HG03432 (cell line): Measurements from ENCODE around the gene SIK2.
A peak's percentile ranks its signal among the peaks of the same experiment; 100 is the strongest.
"Not testable (repeated sequence)": the region's sequence is repeated elsewhere in the genome, so short reads cannot be mapped to it uniquely, and the experiment has no call there.

Source experiments
- ATAC-seq: cut with Tn5 transposase; IDR thresholded peaks from one replicate; pipeline ENCODE4 v1.9.1; 2021; ENCODE audit warnings: mild to moderate bottlenecking, moderate library complexity; ENCODE audit not compliant: unreplicated experiment

SIK2 gene

DNA sequence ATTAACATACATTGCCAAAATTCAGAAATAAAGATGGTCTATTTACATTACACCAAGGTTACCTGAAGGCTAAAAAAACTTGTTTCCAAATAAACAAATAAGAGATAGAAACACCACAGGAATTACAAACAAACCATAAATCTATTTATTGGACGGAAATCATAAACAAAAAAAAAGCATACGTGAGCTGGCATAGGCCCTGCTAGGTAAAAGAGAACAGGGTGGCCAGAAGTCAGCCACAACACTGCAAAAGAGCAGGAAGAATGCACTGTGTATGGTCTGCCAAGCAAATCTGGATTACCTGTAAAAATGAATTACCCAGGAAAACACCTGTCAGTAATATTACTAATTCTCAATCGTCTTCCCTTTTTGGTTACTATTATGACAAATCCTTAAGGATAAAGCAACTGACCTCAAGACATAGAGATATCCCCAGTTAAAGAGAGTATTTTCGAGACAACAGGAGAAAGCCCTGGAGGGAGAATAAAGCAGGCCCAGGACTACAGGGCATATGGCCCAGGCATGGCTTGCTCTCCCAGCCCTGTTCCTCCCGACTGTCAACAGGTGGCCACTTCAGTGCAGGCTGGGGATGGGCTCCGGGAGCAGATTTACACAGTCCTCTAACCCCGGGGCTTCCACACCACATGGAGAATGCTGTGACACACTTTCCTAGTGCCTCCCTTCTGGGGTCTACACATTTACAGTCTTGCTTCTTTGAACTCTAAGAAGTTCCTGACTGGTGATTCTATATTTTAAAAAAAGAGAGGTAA is 146.0 kb downstream of the SIK2 start:
- no peak for ATAC-seq

DNA sequence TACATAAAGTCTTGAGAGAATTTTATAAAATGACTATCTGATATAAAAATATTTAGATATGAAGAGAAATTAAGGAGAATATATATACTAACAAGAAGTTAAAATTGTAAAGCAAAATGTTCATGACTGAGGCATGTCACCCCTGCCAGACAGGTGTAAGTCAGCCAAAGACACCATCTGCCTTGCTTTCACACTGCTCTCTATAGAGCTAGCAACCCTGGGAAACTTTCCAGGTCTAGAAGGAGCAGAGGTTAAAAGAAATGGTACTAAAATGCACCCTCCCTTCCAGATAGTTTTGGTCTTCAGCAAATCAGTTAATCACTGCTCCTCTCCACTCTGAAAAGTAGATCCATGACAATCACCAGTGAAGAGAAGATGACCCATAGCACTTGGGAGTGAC is 147.4 kb downstream of the SIK2 start:
- no peak for ATAC-seq

DNA sequence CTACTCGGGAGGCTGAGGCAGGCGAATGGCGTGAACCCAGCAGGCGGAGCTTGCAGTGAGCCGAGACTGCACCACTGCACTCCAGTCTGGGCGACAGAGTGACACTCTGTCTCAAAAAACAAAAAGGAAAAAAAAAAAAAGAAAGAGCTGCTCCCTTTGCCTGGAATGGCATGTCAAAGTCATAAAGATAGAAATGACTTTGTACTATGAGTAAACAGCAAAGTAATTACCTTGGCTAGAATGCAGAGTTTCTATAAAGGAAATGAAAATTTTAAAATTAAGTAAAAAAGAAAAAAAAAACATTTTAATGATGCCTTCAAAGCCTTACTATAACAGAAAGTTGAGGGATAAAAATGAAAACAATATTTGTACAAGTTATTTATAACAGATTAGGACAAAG is 153.8 kb downstream of the SIK2 start:
- ATAC-seq = no peak

DNA sequence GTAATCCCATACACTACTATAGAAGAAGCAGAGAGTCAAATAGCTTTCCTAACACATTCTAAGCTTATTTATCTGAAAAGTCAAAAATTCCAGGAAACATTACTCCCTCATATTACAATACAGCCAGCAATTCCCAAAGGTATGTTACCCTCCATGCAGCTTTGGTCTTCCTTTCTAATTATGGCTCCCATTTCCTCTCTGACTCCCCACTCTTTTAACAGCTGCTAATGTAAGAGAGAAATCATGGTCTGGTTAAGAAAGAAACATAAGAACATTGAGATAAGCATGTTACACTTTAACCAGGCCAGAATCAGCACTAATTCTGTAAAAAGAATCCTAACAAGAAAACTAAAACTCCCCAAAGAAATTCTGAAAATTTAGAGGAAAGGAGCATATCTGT is 157.1 kb downstream of the SIK2 start:
- no peak for ATAC-seq

DNA sequence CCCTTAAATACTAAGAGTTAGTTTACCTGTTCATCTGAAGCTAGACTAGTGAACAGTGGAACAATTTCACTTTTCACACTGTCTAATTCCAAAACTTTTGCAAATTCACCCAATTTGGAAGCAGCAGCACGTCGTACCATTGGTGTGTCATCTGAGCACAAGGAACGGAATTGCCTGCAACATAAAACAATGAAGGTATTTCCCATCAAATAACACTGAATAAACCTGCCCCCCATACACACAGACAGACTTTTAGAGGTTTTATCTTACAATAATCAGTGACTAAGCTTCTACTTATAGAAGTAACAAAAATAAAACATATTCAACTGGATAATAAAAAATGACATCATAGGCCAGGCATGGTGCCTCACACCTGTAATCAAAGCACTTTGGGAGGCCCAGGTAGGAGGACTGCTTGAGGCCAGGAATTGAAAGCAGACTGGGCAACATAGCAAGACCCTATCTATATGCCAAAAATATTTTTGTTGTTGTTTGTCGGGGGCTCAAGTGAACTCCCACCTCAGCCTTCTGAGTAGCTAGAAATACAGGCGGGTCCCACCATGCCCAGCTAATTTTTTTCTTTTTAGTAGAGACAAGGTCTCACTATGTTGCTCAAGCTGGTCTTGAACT is 157.6 kb downstream of the SIK2 start:
- no peak for ATAC-seq

DNA sequence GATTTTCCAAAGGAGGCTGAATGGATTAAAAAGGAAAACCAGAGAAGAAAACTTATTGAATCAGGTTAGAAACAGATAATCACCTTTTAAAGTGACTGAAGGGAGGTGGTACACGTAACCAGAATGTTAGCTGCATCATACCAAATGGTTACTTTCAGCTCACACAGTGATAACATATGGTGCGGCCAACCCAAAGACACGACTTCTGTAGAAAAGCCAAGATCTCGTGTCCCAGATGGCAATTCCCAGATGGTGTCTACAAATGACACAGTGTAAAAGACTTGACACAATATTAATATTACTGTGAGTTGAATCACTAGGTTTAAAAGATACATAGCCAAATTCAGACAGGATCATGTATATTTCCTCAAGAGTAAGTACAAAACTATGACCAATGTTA is 158.8 kb downstream of the SIK2 start:
- ATAC-seq = no peak

DNA sequence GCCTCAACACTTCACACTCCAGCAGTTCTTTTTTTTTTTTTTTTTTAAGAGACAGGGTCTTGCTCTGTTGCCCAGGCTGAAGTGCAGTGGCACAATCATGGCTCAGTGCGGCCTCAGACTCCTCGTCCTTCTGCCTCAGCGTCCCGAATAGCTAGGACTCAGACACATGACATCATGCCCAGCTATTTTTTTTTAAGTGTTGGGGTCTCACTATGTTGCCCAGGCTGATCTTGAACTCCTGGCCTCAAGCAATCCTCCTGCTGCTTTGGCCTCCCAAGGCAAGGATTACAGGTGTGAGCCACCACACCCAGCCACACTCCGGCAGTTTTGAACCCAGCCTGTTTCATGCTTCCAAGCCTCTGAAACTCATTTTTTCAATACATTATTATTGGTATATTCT is 160.3 kb downstream of the SIK2 start:
- ATAC-seq = no peak

DNA sequence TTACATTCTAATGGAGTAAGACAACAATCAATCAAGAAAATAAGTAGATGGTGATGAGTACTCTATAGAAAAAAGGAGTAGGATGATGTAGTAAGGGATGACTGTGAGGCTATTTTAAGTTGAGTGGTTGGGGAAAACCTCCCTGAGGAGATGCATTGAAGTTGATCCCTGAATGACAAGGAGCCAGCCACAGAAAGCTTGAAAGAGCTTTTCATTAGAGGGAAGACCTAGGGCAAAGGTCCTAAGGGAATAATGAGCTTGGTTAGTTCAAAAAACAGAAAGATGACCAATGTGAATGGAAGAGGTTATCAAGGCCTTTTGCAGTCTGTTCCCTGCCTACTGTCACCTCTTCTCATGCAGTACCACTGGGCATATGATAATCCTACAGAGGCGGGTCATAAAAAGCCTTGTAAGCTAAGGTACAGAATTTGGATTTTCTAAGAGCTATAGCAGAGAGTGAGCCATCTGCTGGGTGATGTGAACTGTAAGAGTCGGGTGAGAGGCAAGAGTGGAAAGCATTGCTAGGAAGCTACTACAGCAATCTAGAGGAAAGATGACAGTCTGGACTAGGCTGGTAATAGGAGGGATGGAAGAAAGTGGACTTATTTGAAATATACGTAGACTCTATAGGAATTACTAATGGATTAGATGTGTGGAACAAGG is 160.9 kb downstream of the SIK2 start:
- no peak for ATAC-seq

DNA sequence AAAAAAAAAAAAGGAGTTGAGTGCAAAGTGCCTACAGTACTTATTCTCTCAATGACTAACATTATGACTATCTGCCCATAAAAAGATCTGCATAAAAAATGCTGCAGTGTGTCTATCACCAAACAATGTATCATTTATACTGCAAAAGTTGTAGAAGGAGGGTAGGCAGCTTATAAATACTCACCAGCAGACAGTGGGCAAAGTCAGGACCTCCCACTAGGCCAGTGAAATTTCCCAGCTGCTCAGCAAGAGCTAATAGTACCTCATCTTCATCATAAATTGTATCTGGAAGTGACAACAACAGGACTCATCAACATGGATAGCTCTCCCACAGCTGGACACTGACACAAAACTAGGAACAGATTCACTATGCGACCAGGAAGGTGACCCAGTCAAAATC is 162.4 kb downstream of the SIK2 start:
- ATAC-seq = no peak

DNA sequence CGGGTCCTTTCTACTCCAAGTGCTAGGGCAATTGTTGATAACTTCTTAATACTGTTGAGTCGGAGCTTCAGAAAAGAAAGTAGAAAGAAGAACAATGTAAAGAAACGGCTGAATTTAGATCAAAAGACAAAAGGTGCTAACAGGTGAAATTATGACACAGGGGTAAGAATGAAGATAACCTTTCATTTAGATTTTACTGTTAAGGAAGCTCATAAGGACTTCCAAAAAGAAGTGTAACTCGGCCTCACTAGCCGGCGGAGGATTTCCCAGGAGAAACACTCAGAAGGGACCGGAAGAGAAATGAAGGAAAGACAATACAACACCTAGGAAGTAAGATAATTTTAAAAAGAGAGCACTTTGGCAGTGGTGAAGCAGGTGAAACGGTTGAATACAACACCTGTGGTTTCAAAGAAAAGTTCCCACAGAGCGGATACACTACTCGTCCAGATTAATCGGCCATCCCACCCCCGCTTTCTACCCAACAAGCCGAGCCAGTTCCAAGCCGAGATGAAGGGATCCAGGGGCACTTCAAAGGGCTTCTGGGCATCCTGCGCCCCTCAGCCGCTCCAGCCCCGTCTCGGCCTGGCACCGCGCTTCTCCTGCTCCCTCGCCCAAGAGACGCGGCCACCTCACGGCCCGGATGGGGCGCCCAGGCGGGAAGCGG is 163.2 kb downstream of the SIK2 start:
- peak; percentile 52 for ATAC-seq

DNA sequence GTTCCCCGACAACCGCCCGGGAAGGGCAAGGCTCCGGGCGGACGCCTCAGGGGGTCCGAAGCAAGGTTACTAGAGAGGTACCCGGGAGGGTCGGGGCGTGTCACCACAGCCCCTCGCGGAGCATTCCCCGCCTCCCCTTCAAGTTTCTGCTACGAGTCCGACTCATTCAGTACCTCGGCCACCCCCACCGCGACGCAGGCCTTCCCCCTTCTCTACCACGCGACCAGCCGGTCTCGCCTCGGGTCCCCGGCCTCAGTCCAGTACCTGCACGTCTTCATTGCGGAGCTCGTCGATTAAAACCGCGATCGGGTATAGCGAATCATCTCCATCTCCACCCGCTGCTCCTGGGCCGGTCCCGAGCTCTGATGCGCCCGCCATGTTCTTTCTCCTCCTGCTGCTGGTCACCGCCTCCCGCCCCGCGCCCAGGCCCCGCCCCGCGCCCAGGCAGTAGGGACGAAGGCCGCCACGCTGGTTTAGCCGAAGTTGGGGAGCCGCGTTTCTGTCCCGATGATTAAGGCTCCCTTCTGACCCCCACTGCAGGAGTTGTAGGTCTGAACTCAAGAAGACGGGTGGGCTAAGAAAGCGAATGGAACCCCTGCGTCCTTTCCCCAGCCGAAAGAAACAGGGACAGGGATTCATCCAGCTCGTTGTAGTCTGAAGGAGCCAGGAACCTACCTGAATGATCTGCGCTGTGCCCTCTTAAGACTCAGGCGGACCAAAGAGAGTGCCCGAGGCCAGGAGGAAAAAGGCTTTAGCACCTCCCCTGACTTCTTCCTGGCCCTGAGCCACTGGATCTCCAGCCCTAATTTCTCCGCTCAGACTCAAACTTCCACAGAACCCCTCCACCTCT is 164.0 kb downstream of the SIK2 start, which contains the start of gene PPP2R1B:
PPP2R1B (minus strand) TSS at position 406 of the 850 bp plus-strand sequence; CDS start at position 378, 28 bp downstream.
- ATAC-seq = peak; percentile 94

DNA sequence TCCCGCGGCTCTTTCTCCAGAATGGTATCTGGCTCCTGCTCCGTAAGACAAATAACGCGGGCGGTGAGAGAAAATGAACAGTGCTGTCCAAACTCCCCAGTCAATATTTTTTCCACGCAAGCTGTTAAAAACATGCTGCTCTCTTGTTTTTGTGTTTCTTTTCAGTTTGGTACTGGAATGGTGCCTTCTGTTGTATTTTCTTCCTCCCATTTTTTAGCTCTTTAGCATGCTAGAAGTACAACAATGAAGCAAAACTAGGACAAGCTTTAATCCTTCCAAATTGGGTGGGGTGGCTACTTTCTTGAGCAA is 164.5 kb downstream of the SIK2 start:
- ATAC-seq = peak; percentile 9

DNA sequence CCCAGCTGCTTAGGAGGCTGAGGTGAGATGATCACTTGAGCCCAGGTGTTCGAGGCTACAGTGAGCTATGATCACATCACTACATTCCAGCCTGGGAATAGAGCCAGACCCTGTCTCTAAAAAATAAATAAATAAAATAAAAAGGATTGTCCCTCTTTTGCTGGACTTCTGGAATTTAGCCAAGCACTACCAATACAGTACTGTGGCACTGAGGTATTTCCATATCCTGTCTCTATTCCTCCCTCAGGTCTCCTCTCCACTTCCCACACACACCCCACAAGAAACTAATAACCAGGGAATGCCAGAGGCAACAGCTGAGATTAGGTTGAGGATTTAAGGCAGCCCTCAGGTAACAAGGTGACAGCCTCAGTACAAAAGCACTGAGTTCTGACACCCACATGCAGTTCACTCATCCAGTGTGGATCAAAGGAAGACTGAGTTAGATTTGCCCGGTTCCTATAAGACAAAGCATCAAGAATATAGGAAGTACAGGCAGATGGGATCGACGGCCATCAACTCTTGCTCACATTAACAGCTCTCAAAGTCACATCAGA is 168.4 kb downstream of the SIK2 start:
- no peak for ATAC-seq

DNA sequence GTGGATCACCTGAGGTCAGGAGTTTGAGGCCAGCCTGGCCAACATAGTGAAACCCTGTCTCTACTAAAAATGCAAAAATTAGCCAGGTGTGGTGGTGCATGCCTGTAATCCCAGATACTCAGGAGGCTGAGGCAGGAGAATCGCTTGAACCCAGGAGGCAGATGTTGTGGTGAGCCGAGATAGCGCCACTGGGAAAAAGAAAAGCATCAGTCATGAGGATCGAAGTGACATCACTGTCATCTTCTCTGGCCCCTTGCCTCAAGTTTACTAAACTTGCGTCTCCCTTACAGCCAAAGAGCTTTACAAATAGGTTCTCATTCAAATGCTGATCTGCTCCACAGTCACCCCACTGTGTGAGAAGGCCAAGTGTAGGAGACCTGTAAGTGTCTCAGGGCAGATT is 169.0 kb downstream of the SIK2 start:
- ATAC-seq = not testable (repeated sequence)

DNA sequence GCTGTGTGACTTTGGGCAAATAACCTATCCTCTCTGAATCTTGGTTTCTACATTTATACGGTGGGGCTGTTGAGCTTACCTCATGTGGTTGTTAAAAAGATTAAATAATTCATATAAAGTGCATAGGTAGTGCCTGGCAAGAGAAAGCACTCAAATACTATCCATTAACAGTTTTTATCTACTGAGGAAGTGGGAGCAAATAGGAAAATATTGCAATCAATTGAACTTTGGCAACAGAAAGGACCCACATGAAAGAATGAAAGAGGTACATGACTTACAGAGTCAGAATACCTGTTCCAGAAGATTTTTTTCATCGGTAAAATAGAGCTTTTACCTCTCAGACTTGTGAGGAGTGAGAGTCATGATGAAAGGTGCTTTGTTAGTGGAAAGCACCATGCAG is 170.3 kb downstream of the SIK2 start:
- ATAC-seq = no peak

DNA sequence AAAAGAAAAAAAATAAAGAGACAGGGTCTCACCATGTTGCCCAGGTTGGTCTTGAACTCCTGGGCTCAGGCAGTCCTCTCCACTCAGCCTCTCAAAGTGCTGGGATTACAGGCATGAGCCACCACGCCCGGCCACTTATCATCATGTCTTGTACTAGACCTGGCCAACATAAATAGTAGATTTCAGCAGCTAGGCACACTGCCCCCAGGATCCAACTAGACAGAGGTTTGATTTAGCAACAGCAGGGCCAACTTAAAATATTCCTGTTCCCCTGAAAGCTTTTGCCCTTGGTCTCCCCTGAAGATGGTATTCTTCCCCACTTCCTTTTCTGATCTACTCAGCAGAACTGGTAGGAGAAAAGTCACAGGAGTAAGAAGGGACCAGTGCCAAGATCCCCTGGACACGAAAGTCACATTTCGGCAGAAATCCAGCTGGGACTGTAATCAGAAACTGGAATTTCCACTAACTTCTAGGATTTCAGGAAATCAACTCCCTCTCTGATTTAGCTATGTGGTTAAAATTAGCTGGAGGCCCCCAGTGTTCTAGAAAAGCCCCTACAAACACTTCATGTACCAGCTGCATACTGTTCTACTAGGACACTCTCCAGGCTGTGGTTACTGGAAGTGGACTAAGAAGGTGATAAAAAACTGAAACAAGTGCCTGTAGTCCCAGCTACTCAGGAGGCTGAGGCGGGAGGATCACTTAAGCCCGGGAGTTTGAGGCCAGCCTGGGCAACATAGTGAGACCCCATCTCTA is 172.9 kb downstream of the SIK2 start:
- no peak for ATAC-seq

DNA sequence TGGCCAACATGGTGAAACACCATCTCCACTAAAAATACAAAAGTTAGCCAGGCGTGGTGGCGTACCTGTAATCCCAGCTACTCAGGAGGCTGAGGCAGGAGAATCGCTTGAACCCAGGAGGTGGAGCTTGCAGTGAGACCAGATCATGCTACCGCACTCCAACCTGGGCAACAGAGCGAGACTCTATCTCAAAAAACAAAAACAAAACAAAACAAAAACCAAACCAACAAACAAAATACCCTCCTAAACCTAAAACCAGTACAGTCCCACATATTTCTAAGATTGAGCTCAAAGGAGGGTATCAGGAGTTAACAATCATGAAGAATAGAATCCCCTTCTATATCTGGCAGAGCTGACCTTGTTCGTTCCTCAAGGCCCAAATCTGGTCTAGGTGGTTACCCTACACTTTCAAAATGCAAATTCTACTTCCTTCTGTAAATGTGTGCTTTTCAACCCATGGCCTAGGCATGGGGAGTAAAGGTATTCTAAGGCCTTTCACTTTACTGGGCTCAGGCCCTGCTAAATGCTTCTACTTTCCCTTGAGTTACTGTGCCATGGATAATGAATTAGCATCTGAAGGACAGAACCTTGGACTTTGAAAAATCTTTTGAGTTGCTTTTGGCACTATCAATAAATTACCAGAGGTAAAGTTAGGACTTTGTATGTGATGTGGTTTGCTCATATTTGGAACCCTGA is 174.3 kb downstream of the SIK2 start:
- ATAC-seq = peak; percentile 98

DNA sequence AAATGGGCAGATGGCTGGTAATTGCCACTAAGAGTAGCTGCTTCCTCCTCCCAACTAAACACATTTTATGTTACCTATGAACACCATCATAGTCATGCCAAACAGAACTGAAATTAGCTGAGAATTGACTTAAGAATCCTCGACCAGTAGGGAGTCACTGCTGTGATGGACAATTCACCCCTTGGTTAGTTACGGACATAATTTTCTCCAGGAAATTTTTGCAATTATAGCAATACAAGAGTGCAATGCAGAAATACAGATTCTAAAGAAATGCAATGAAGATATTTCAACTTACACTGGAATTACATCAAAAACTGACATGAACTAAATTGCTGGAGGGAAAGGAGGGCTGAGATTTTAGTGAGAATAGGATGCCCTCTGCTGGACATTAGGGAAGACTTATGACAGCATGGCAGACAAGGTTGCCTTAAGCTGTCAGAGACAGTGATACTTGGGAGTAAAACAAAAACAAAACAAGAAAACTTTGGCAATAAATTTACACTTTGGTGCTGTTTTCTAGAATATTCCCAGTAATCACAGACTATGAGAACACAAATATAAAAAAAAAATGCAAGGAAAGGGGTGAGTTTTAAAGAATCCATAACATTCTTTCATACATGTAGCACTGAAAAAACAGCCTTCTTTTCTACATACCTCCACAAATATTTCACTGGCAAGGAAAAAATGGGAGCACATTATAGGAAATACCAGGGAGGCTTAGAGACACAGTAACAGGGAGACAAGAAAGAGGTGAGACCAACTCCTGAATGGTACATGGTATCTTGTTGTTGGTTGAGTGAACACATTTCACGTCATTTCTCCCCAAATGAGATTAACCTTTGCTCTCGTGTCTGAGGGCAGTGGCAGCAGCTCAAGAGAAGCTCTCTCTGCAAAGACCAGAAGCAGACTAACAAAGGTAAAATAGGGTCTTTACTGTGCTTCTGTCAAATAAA is 175.1 kb downstream of the SIK2 start:
- ATAC-seq = peak; percentile 63
